Ascending aorta (tissue), 2 donors: ENCODE results near the gene TIGIT. TPM values are rescaled to one million over a fixed set of nuclear protein-coding genes. Genes with fewer than 3 reads are reported as not detected.

Experiments
- DNase-seq, 2 donors: peaks; one replicate each; pipeline ENCODE4 v3.0.0-alpha.2; 2019; ENCODE audit warnings: low spot score in 2 of 2
- H3K27ac ChIP-seq, 2 donors: fragments of 200-600 bp; sonication (generic); one replicate each; pipeline ENCODE4 v1.5.1; 2016 to 2017; ENCODE audit warnings: mild to moderate bottlenecking in 1 of 2
- H3K27me3 ChIP-seq: fragments of 200-600 bp; sonication (generic); one replicate; pipeline ENCODE4 v1.5.1; 2017
- H3K36me3 ChIP-seq, 2 donors: fragments of 200-600 bp; sonication (generic); one replicate each; pipeline ENCODE4 v1.5.1; 2016
- H3K4me1 ChIP-seq, 2 donors: fragments of 200-600 bp; sonication (generic); one replicate each; pipeline ENCODE4 v1.5.1; 2016 to 2017; ENCODE audit warnings: mild to moderate bottlenecking in 1 of 2
- H3K4me3 ChIP-seq, 2 donors: fragments of 200-600 bp; sonication (generic); one replicate each; pipeline ENCODE4 v1.5.1; 2016 to 2017; ENCODE audit warnings: mild to moderate bottlenecking in 1 of 2
- H3K9me3 ChIP-seq, 2 donors: fragments of 200-600 bp; sonication (generic); one replicate each; pipeline ENCODE4 v1.5.1; 2016
- intact Hi-C: fragments of 100-400 bp; cut with DNase I; formaldehyde crosslinking; loops from one replicate; pipeline ENCODE4 v1.15.1; 2023
- total RNA-seq: library from RNA; depleted of rRNA; stranded (reverse); fragments of >200 nt; gene quantifications from one replicate; pipeline ENCODE4 v1.1.0, GENCODE V29; 2016
- TF ChIP-seq, protein P1 (sequence below), 3 experiments: fragments of 200-600 bp in 2 of 3; fragments of 450-650 bp in 1 of 3; sonication (generic) in 2 of 3; IDR thresholded peaks; one replicate each; pipeline ENCODE4 v1.5.1; 2016 to 2019; ENCODE audit warnings: antibody characterized with exemption in 3 of 3, mild to moderate bottlenecking in 1 of 3, moderate library complexity in 1 of 3

Gene TIGIT
- not detected for total RNA-seq

DNA sequence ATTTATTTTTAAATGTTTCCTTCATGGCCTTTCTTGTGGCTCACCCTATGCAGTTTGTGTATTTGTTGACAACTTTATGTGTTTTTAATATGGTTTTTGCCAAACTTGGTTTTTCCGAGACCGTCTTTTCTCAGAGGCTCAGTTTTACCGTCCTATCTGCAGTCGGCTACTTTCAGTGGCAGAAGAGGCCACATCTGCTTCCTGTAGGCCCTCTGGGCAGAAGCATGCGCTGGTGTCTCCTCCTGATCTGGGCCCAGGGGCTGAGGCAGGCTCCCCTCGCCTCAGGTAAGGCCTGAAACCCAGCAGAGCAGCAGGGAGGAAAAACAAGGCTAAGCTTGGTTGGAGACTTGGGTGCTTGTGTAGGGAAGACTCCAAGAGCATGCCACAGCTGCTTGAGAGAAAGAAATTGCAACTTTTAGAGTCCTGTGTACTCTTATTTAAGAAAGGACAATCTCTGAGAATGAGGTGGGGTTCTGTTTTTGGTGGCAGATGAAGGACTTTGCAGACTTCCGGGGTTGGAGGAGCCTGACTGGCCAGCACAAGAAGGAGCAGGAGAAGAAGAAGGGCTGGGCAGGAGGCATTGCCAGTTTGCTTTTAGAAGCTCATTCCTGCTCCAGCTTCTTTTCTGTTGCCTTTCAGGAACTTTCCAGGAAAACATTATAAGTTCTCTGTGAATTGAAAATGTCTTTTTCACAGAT, at the start of gene TIGIT:
TIGIT (plus strand) TSS at position 191 of the 698 bp plus-strand sequence; CDS start at position 225, 34 bp downstream.
- Histone ChIP-seq H3K27me3 (no peaks in the 10 kb centered on the region), H3K27ac (no peak within 1 kb of the TSS), H3K4me3 (no peak within 1 kb of the TSS), H3K9me3 (no peaks in the 10 kb centered on the region), H3K4me1 (no peaks in the 10 kb centered on the region), H3K36me3 (no peaks in the 10 kb centered on the region)
- no peak for DNase-seq
- TF ChIP-seq, protein P1, sequence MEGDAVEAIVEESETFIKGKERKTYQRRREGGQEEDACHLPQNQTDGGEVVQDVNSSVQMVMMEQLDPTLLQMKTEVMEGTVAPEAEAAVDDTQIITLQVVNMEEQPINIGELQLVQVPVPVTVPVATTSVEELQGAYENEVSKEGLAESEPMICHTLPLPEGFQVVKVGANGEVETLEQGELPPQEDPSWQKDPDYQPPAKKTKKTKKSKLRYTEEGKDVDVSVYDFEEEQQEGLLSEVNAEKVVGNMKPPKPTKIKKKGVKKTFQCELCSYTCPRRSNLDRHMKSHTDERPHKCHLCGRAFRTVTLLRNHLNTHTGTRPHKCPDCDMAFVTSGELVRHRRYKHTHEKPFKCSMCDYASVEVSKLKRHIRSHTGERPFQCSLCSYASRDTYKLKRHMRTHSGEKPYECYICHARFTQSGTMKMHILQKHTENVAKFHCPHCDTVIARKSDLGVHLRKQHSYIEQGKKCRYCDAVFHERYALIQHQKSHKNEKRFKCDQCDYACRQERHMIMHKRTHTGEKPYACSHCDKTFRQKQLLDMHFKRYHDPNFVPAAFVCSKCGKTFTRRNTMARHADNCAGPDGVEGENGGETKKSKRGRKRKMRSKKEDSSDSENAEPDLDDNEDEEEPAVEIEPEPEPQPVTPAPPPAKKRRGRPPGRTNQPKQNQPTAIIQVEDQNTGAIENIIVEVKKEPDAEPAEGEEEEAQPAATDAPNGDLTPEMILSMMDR (IDR thresholded peaks at IDR 0.05) = no peak
- intact Hi-C loops = no loop called here

DNA sequence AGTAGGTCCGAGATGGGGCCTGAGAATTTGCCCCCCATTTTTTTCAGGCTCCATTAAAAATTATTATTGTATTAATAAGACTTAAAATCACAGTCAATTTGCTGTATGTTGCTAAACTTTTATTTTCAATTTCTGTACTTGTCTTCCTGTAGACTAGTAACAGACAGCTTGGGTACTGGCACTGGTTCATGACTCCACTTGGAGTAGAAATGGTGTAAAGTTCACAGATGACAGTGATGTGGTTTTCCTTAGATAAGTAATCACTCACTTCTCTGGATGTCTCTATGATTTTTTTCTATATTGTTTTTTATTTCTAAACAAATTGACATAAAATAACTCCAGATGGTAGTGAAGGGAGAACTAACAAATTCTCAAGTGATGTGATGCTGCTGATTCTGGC, 40.9 kb upstream of the TIGIT start:
- TF ChIP-seq, protein P1 (IDR thresholded peaks at IDR 0.05) = no peak
- no peak for DNase-seq
- peaks cover 0 to under 1% of the 10 kb centered on the region in 2 donors for H3K9me3 ChIP-seq
- H3K4me1 ChIP-seq = no peaks in the 10 kb centered on the region
- no peaks in the 10 kb centered on the region for H3K36me3 ChIP-seq
- H3K27me3 ChIP-seq = no peaks in the 10 kb centered on the region
- intact Hi-C loops = no loop called here
- no peak overlapping the region for H3K4me3 ChIP-seq
- H3K27ac ChIP-seq = no peak overlapping the region

DNA sequence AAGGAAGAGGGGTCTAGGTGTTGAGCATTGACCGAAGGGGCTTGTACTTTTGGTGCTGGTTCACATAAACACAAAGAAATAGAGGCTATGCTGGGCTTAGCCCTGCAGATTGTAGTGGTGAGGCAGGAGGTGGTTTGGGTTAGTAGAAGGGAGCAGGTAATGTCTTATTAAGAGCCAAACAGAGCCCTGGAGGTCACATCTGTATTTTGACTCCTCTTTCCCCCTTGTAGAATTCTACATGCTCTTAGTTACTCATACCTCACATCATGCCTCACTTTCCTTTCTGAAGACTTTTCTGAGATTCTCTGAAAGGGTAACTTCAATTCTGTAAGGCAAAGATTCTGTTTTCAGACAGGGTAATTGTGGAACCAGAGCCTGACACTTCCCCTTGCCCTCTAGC, 40.3 kb upstream of the TIGIT start:
- Histone ChIP-seq H3K27me3 (no peaks in the 10 kb centered on the region), H3K27ac (no peak overlapping the region), H3K9me3 (peaks cover 0 to 5% of the 10 kb centered on the region in 2 donors), H3K4me1 (no peaks in the 10 kb centered on the region), H3K4me3 (no peak overlapping the region), H3K36me3 (no peaks in the 10 kb centered on the region)
- DNase-seq = no peak
- TF ChIP-seq, protein P1 (IDR thresholded peaks at IDR 0.05) = no peak
- intact Hi-C loops = no loop called here

DNA sequence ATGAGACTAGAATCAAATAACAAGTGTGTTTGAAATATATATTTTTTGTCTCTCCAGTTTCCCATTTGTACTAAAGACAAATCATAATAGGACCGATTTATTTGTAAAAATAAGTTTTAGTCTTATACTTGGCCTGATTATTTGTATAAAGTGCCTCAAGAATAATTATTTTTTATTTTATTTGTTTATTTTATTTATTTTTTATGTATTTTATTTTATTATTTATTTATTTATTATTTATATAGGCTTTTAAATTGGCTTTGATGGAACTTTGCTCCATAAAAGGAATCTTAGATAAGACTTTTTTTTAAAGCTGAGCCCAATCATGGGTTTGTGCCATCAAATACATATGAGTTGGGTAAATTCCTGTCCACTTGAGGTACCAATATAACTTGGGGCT, 34.3 kb upstream of the TIGIT start:
- TF ChIP-seq, protein P1 (IDR thresholded peaks at IDR 0.05) = no peak
- H3K36me3 ChIP-seq = no peaks in the 10 kb centered on the region
- no peaks in the 10 kb centered on the region for H3K27me3 ChIP-seq
- peaks cover 0 to 5% of the 10 kb centered on the region in 2 donors for H3K9me3 ChIP-seq
- no peak overlapping the region for H3K4me3 ChIP-seq
- intact Hi-C loops = no loop called here
- no peak overlapping the region for H3K27ac ChIP-seq
- no peaks in the 10 kb centered on the region for H3K4me1 ChIP-seq
- no peak for DNase-seq

DNA sequence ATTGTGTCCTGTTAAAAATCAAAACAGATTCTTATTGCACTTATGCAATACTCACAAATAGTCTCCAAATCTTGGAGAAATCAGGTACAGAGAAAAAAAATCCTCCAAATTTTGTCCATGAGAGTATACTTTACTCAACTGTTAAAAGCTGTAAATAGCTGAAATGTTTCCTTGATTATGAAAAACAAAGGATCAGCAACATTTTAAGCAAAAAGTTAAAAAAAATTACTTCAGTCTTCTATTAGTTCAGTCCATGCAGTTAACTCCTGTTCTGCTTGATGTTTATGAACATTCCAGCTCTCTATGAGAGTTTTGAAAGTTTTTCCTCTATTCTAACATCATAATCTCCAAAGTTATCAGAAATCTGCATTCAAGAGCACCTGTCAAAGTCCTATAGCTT, 33.7 kb upstream of the TIGIT start:
- intact Hi-C loops = no loop called here
- Histone ChIP-seq H3K27me3 (no peaks in the 10 kb centered on the region), H3K9me3 (peaks cover 0 to 5% of the 10 kb centered on the region in 2 donors), H3K4me1 (no peaks in the 10 kb centered on the region), H3K36me3 (no peaks in the 10 kb centered on the region), H3K4me3 (no peak overlapping the region), H3K27ac (no peak overlapping the region)
- TF ChIP-seq, protein P1 (IDR thresholded peaks at IDR 0.05) = no peak
- no peak for DNase-seq
